A204.1 (cell line): Measurements from ENCODE around the gene SCNN1G.

Experiments used
- FAIRE-seq: peaks from 2 replicates; lab custom pipeline; 2012; peaks lifted over from hg19 to GRCh38; lab: Jason Lieb, UNC

SCNN1G gene

GRCh38 chr16:23155445-23156049, 27.0 kb upstream of the SCNN1G start:
- FAIRE-seq, result no peak

GRCh38 chr16:23156110-23156509, 26.4 kb upstream of the SCNN1G start:
- no peak for FAIRE-seq

- FAIRE-seq, result no peak
These were observed 25.5 kb upstream of the SCNN1G start for GRCh38 chr16:23156946-23157460.

- no peak for FAIRE-seq
These were observed 24.4 kb upstream of the SCNN1G start for GRCh38 chr16:23158114-23158513.

DNA sequence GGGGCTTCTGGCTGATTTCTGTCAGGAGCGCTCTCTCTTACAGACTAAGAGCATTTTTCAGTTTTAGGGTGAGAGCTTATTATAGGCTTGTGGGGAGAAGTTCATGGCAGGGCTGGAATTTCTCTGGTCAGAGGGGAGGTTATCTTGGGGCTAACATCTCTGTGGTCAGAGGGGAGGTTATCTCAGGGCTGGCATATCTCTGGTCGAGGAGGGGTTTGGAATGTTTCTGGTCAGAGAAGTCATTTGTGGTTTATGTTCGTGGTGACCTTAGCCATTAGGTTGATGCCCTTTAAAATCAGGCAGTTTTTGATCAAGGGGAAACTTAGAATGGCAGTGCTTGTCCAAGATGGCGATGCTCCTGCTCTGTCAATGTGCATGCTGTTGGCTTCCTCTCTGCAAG, 22.5 kb upstream of the SCNN1G start:
- no peak for FAIRE-seq

GRCh38 chr16:23160574-23160973, 22.0 kb upstream of the SCNN1G start:
- FAIRE-seq, result no peak

- no peak for FAIRE-seq
These were observed 18.6 kb upstream of the SCNN1G start for GRCh38 chr16:23163921-23164320.

DNA sequence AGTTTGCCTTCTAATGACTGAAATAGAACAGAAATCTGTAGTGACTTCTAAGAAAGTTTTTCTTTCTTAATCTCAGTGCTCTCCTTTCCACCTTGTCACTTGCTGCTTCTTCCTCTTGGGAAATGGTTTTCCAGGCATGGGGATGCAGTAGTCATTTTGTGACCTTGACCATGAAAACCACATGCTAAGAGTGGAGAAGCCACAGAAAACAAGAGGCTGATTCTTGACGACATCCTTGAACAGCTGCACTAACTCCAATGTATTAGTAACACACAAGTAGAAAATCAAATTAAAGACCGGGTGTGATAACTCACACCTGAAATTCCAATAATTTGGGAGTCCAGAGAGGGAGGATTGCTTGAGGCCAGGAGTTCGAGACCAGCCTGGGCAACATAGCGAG, 17.8 kb upstream of the SCNN1G start:
- FAIRE-seq, result no peak

GRCh38 chr16:23172583-23172982, 10.0 kb upstream of the SCNN1G start:
- no peak for FAIRE-seq

DNA sequence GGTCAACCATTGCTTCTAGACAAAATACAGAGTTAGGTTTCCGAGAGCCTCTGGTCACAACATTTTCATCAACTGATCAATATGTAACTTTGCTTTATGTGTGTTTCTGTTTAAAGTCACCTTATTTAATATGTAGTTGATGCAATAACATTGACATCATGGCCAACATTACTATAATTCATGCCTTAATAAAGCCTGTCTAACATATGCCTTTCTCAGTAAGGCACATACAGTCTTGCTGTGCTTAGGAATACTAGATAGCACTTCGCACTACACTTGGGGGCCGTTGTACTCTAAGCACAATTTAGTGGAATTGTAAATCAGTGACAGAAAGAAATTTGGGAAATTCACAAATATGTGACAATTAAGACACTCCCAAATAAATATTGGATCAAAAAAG, 9.6 kb upstream of the SCNN1G start:
- FAIRE-seq, result no peak

DNA sequence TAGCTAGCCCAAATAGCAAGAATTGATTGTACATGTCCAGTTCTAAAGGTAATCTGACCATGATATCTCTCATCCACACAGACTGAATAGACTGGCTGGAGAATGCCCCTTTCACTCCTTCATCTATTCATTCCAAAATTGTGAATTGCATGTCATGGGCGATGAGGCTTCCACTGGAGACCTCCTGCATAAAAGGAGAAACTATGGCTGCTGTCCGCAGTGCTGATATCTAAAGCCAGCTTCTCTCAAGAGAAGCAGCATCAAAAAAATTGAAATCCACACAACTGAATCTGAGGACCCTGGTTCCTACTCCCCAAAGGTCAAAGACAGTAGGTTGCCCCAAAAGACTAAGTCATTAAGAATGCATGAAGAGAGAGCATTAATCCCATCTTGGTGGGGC, 7.9 kb upstream of the SCNN1G start:
- FAIRE-seq, result no peak

- no peak for FAIRE-seq
These were observed 6.9 kb upstream of the SCNN1G start for GRCh38 chr16:23175651-23176050.

DNA sequence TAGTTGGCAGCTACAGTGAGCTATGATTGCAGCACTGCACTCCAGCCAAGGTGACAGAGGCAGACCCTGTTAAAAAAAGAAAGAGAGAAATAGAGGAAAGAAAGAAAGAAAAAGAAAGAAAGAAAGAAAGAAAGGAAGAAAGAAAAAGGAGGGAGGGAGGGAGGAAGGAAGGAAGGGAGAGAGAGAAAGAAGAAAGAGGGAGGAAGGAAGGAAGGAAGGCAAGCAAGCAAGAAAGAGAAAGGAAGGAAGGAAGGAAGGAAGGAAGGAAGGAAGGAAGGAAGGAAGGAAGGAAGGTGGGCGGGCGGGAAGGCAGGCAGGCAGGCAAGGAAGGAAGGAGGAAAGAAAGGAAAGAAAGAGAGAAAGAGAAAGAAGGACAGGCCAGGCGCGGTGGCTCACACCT, 1.0 kb upstream of the SCNN1G start:
- FAIRE-seq, result no peak

- FAIRE-seq, result no peak
These were observed 303 bp upstream of the SCNN1G start for GRCh38 chr16:23182206-23182678.

- no peak for FAIRE-seq
These were observed 958 bp downstream of the SCNN1G start for GRCh38 chr16:23183543-23183862.

DNA sequence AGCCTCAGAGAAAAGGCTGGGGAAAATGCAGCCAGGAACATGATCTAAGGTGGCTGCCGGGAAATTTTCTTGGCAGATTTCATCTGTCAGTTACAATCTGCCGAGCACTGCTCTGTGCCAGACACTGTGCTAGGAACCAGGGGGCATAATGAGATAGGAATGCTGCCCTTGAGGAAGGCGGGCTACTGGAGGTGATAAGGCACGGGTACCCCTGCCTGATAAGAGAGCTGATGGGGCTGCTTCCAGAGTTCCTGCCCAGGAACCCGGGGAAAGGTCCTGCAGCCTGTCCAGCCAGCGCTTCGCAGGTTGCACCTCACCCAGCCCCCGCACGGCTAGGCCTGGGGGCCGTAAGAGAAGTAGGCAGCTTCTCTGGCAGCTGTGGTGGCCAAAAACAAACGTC, 3.1 kb downstream of the SCNN1G start:
- no peak for FAIRE-seq

DNA sequence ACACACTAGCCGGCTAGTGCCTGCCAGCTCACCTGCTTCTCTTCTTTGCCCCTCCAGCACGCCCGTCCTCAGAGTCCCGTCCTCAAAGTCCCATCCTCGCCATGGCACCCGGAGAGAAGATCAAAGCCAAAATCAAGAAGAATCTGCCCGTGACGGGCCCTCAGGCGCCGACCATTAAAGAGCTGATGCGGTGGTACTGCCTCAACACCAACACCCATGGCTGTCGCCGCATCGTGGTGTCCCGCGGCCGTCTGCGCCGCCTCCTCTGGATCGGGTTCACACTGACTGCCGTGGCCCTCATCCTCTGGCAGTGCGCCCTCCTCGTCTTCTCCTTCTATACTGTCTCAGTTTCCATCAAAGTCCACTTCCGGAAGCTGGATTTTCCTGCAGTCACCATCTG, 3.6 kb downstream of the SCNN1G start:
- no peak for FAIRE-seq

DNA sequence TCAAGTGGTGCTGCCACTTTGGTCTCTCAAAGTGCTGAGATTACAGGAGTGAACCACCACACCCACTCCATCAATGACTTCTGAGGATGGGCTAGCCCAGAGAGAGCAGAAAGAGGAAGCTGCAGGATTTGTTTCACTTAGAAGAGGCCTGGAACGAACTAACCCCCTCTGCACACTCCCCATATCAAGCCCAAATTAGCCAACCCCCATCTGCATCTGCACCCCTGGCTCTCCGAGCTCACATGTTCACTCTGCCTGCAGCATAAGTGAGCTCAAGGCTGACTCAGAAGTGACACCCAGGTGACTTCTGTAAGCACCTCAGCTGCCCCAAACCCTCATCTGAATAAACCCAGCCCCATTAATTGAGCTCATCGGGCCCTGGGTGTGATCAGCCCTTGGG, 4.8 kb downstream of the SCNN1G start:
- no peak for FAIRE-seq

- no peak for FAIRE-seq
These were observed 6.4 kb downstream of the SCNN1G start for GRCh38 chr16:23188911-23189310.

DNA sequence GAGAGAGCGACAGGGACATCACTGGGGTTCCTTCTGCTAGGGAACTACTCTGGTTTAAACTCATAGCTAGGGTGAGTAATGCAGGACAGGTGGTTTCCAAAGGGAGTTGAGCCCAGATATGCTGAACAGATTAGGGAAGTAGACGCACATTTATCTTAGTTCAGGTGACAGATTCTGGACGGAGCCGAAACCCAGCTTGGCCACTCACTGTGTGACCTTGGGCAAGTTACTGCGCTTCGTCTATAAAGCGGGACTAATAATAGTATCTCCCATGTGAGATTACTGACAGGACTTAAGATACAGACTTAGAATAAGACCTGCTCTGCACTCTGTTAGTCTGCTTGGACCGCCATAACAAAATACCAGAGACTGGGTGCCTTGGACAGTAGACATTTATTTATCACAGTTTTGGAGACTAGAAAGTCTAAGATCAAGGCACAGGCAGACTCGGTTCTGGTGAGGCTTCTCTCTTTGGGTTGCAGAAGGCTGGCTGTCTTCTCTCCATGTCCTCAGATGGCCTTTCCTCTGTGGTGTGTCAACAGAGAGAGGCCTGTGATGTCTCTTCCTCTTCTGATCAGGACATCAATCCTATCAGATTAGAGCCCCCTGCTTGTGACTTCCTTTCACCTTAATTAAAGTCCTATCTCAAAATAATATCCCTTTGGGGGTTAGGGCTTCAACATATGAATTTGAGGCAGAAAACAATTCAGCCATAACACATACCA, 12.1 kb downstream of the SCNN1G start:
- FAIRE-seq, result no peak

DNA sequence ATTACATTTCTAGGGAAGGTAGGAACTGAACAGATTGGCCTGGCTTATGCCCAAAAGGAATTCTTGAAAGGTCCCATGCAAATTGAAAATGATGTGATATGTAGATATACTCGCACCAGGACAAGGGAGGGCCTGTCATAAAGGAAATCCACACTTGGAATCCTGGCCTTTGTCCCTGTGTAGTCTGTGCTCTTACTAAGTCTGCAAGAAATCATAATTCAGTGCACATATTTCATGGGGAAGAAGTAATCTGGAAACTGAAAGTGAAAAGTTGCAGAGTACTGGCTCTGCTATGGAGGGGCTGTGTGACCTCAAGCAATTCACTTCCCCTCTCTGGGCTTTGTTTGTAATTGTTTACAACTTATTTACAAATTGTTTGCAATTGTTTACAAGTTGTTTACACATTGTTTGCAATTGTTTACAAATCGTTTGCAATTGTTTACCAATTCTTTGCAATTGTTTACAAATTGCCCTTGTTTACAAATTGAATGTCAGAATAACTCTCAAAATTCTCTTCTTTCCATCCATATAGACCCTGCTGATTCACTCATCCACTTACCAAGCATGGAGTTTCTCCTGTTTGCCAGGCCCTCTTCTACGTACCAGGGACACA, 12.9 kb downstream of the SCNN1G start:
- FAIRE-seq, result no peak

DNA sequence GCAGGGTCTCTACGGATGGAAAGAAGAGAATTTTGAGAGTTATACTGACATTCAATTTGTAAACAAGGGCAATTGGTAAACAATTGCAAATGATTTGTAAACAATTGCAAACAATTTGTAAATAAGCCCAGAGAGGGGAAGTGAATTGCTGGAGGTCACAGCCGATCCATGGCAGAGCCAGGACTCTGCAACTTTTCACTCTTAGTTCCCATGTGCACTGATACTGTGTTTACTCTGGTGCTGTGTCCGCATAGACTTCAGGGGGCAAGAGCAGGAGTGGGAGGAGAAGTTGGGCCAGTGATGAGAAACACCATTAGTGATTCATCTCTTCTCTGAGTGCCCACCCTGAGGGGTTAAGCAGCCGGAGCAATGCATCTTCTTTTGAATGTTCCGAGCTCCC, 14.0 kb downstream of the SCNN1G start:
- FAIRE-seq, result no peak

DNA sequence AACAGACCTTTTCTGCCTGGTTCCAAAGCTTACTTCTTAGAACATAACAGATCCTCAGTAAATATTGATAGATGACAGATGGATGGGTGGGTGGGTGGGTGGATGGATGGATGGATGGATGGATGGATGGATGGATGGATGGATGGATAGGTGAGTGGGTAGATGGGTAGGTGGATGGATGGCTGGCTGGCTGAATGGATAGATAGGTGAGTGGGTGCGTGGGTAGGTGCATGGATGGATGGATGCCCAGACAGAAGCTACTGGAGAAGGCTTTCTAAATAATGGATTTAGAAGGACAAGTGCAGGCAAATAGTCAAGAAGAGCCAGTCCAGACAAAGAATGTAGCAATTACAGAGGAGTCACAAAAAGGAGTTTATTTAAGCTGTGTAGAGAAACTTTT, 19.6 kb downstream of the SCNN1G start:
- no peak for FAIRE-seq

GRCh38 chr16:23206986-23207385, 24.4 kb downstream of the SCNN1G start:
- FAIRE-seq, result no peak
